GM23338 (cell line): Measurements from ENCODE around the gene ZNF275.

ENCODE experiments used
- EZH2 ChIP-seq: fragments of 200-600 bp; sonication (generic); IDR thresholded peaks from one replicate; pipeline ENCODE4 v1.8.0; 2017; ENCODE audit warnings: antibody characterized with exemption, mild to moderate bottlenecking, low read depth; ENCODE audit not compliant: unreplicated experiment
- JUNB ChIP-seq: IDR thresholded peaks from one replicate; pipeline ENCODE4 v1.6.1; 2016; ENCODE audit warnings: antibody characterized with exemption; ENCODE audit not compliant: unreplicated experiment
- NANOG ChIP-seq: IDR thresholded peaks from 2 replicates; pipeline ENCODE4 v1.6.1; 2016; ENCODE audit warnings: antibody characterized with exemption, borderline replicate concordance
- POLR2AphosphoS5 ChIP-seq: IDR thresholded peaks from 2 replicates; pipeline ENCODE4 v1.6.1; 2016; ENCODE audit warnings: antibody characterized with exemption, low read depth
- STAT1 ChIP-seq: IDR thresholded peaks from one replicate; pipeline ENCODE4 v1.6.1; 2016; ENCODE audit warnings: antibody characterized with exemption; ENCODE audit not compliant: unreplicated experiment
- ZNF114 ChIP-seq: fragments of 250-450 bp; sonication (Bioruptor Pico); IDR thresholded peaks from 2 replicates; pipeline ENCODE4 v1.5.0; 2020; ENCODE audit warnings: mild to moderate bottlenecking, moderate library complexity
- TF ChIP-seq, protein P1 (sequence below), 2 experiments: fragments of 200-600 bp in 1 of 2; sonication (generic) in 1 of 2; conservative IDR thresholded peaks; 2 replicates each; pipeline versions ENCODE4 v1.5.1 to v1.6.1; 2016 to 2017; ENCODE audit warnings: antibody characterized with exemption in 2 of 2, low read depth in 2 of 2, mild to moderate bottlenecking in 2 of 2, moderate library complexity in 1 of 2
- TF ChIP-seq, protein P2 (sequence below): IDR thresholded peaks from one replicate; pipeline ENCODE4 v1.6.1; 2018; ENCODE audit warnings: antibody characterized with exemption; ENCODE audit not compliant: unreplicated experiment

DNA sequence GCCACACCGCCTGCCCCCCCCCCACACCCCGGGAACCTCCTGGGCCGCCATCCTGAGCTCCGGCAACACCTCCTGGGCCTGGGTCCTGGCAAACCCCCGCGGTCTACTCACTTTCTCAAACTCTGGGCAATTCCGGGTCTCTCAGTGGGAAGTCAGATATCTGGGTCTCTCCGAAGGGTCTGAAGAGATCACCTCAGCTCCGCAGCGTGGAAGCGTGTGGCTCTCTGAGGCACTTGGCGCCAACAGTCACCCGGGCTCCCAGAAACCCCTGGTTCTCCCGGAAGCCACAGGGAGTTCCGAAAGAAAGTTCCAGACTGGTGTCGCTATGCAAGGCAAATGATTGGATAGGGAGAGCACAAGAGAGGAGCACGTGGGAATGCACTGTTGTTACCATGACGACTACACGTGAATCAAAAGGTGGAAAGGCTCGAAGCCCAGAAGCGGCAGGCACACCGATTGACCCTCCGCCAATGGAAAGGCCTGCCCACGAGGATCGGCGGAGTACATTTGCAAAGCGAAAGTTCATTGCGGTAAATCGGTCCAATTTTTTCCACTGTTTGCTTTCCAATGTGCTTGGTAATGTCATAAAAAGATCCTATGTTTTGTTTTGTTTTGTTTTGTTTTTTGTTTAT, 67.3 kb downstream of the ZNF275 start, which contains the start of gene PNMA6E:
- TF ChIP-seq, protein P1, sequence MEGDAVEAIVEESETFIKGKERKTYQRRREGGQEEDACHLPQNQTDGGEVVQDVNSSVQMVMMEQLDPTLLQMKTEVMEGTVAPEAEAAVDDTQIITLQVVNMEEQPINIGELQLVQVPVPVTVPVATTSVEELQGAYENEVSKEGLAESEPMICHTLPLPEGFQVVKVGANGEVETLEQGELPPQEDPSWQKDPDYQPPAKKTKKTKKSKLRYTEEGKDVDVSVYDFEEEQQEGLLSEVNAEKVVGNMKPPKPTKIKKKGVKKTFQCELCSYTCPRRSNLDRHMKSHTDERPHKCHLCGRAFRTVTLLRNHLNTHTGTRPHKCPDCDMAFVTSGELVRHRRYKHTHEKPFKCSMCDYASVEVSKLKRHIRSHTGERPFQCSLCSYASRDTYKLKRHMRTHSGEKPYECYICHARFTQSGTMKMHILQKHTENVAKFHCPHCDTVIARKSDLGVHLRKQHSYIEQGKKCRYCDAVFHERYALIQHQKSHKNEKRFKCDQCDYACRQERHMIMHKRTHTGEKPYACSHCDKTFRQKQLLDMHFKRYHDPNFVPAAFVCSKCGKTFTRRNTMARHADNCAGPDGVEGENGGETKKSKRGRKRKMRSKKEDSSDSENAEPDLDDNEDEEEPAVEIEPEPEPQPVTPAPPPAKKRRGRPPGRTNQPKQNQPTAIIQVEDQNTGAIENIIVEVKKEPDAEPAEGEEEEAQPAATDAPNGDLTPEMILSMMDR (conservative IDR thresholded peaks at IDR 0.05; ENCODE audit: low read depth in 2 of 2), result no peak
- TF ChIP-seq EZH2 (no peak), STAT1 (no peak), JUNB (no peak), ZNF114 (CRISPR knock-in tag) (no peak), POLR2AphosphoS5 (no peak), NANOG (no peak)
- TF ChIP-seq, protein P2, sequence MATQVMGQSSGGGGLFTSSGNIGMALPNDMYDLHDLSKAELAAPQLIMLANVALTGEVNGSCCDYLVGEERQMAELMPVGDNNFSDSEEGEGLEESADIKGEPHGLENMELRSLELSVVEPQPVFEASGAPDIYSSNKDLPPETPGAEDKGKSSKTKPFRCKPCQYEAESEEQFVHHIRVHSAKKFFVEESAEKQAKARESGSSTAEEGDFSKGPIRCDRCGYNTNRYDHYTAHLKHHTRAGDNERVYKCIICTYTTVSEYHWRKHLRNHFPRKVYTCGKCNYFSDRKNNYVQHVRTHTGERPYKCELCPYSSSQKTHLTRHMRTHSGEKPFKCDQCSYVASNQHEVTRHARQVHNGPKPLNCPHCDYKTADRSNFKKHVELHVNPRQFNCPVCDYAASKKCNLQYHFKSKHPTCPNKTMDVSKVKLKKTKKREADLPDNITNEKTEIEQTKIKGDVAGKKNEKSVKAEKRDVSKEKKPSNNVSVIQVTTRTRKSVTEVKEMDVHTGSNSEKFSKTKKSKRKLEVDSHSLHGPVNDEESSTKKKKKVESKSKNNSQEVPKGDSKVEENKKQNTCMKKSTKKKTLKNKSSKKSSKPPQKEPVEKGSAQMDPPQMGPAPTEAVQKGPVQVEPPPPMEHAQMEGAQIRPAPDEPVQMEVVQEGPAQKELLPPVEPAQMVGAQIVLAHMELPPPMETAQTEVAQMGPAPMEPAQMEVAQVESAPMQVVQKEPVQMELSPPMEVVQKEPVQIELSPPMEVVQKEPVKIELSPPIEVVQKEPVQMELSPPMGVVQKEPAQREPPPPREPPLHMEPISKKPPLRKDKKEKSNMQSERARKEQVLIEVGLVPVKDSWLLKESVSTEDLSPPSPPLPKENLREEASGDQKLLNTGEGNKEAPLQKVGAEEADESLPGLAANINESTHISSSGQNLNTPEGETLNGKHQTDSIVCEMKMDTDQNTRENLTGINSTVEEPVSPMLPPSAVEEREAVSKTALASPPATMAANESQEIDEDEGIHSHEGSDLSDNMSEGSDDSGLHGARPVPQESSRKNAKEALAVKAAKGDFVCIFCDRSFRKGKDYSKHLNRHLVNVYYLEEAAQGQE, result no peak
